Testis (tissue), 2 donors: ENCODE measurements around the gene GPR146.

Source experiments
- POLR2A ChIP-seq: fragments of 450-650 bp; IDR thresholded peaks from one replicate; pipeline ENCODE4 v1.6.1; 2017; ENCODE audit warnings: antibody characterized with exemption, mild to moderate bottlenecking, moderate library complexity
- TF ChIP-seq, protein P1 (sequence below), 3 experiments: fragments of 450-650 bp in 2 of 3; fragments of 200-600 bp in 1 of 3; sonication (generic) in 1 of 3; IDR thresholded peaks; one replicate each; pipeline ENCODE4 v1.5.1; 2016 to 2019; ENCODE audit warnings: antibody characterized with exemption in 3 of 3, mild to moderate bottlenecking in 2 of 3, moderate library complexity in 1 of 3

DNA sequence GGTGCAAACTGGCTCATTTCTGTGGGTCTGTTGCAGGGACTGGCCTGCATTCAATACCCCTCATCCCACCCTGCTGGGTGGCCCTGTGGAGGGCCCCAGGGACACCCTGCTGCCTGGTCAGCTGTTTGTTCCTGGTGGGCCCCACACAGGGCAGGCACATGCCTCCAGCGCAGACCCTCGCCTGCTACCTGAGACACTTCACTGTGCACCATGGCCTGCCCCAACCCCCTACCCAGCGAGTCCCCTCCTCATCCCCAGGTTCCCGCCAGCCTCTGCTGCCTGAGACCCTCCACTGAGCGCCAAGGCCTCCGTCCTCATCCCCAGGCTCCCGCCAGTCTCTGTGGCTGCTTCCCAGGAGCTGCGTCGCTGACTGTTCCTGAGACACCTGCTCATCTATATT, 16.8 kb downstream of the GPR146 start:
- no peak for TF ChIP-seq POLR2A
- TF ChIP-seq, protein P1, sequence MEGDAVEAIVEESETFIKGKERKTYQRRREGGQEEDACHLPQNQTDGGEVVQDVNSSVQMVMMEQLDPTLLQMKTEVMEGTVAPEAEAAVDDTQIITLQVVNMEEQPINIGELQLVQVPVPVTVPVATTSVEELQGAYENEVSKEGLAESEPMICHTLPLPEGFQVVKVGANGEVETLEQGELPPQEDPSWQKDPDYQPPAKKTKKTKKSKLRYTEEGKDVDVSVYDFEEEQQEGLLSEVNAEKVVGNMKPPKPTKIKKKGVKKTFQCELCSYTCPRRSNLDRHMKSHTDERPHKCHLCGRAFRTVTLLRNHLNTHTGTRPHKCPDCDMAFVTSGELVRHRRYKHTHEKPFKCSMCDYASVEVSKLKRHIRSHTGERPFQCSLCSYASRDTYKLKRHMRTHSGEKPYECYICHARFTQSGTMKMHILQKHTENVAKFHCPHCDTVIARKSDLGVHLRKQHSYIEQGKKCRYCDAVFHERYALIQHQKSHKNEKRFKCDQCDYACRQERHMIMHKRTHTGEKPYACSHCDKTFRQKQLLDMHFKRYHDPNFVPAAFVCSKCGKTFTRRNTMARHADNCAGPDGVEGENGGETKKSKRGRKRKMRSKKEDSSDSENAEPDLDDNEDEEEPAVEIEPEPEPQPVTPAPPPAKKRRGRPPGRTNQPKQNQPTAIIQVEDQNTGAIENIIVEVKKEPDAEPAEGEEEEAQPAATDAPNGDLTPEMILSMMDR (IDR thresholded peaks at IDR 0.05), result no peak
